Aorta (tissue), 5 donors: ENCODE measurements around the gene IGIP. TPM values are rescaled to one million over a fixed set of nuclear protein-coding genes. Genes with fewer than 3 reads are reported as not detected.

Experiments
- ATAC-seq: fragments of 200-7000 bp; cut with Tn5 transposase; one replicate; pipeline ENCODE4 v1.9.1; 2022; ENCODE audit warnings: moderate library complexity; ENCODE audit not compliant: low FRiP score
- DNase-seq, 2 donors: peaks; one replicate each; pipeline ENCODE4 v3.0.0-alpha.2; 2020
- H3K27ac ChIP-seq, 2 donors: one replicate each; pipeline ENCODE4 v1.5.1; 2013; ENCODE audit warnings: low read length in 2 of 2, mild to moderate bottlenecking in 2 of 2, moderate library complexity in 2 of 2, control low read depth in 1 of 2, inconsistent platforms in 1 of 2, low read depth in 1 of 2
- H3K27me3 ChIP-seq, 2 donors: one replicate each; pipeline ENCODE4 v1.6.1; 2013; ENCODE audit warnings: control low read depth in 1 of 2, low read length in 1 of 2, mild to moderate bottlenecking in 1 of 2, moderate library complexity in 1 of 2; ENCODE audit not compliant: insufficient read depth in 2 of 2, control insufficient read depth in 1 of 2
- H3K36me3 ChIP-seq, 2 donors: one replicate each; pipeline ENCODE4 v1.6.1; 2013; ENCODE audit warnings: control low read depth in 1 of 2, low read length in 1 of 2, mild to moderate bottlenecking in 1 of 2; ENCODE audit not compliant: insufficient read depth in 2 of 2, control insufficient read depth in 1 of 2
- H3K4me1 ChIP-seq, 2 donors: one replicate each; pipeline ENCODE4 v1.6.1; 2013; ENCODE audit warnings: low read length in 2 of 2, control low read depth in 1 of 2, mild to moderate bottlenecking in 1 of 2, moderate library complexity in 1 of 2; ENCODE audit not compliant: insufficient read depth in 2 of 2, control insufficient read depth in 1 of 2
- H3K4me3 ChIP-seq, 2 donors: one replicate each; pipeline ENCODE4 v1.5.1; 2013; ENCODE audit warnings: low read length in 2 of 2, control low read depth in 1 of 2, mild to moderate bottlenecking in 1 of 2
- H3K9me3 ChIP-seq: one replicate; pipeline ENCODE4 v1.6.1; 2013; ENCODE audit warnings: mild to moderate bottlenecking, low read length; ENCODE audit not compliant: control insufficient read depth
- WGBS, 2 donors: extraction: QIAGEN DNeasy Blood & Tissue Kit; methylation state at CpG; one replicate each; pipeline ENCODE4 v1.1.7; 2013; 5-methylcytosine and 5-hydroxymethylcytosine counted together
- intact Hi-C, 2 donors: fragments of 100-400 bp; cut with DNase I; formaldehyde crosslinking; loops; one replicate each; pipeline versions ENCODE4 v1.14.2 to v1.15.0; 2022
- polyA plus RNA-seq, 2 donors: library from polyadenylated mRNA; stranded (reverse); fragments of 200-250 nt; gene quantifications; one replicate each; pipeline ENCODE4 v1.2.3, GENCODE V29; 2013
- total RNA-seq, 2 donors: library from RNA; stranded (reverse); fragmentation: NEBNext Ultra II Directional; extraction: Animal tissue kit (Norgen Biotek cat#: 25700); gene quantifications; one replicate each; pipeline ENCODE4 v1.2.1, GENCODE V29; 2021
- donor health status: healthy with polysubstance abuse.
- donor health status: Bipolar disorder and iron deficiency.
- donor health status: DM: no; HTN: no; CAD: no.
- donor health status: DM: no; HTN: no; CAD: no.
- donor health status: DM: yes; HTN: yes; CAD: no.

The IGIP gene
- total and polyA plus RNA-seq, 4 donors = 12.9 to 29.1 (median 23.6) TPM

GRCh38 chr5:140130949-140131733, 5.4 kb downstream of the IGIP start:
- no peak overlapping the region for H3K27ac ChIP-seq
- H3K9me3 ChIP-seq = no peaks in the 10 kb centered on the region
- intact Hi-C loops = no loop called here
- WGBS, 2 donors = 69 to 74% methylated on average over 5 of the region's 5 CpGs
- H3K27me3 ChIP-seq = no peaks in the 10 kb centered on the region
- ATAC-seq = no peak
- no peak for DNase-seq
- no peak overlapping the region for H3K4me3 ChIP-seq
- H3K4me1 ChIP-seq = peaks cover 7% of the 10 kb centered on the region in 2 donors
- no peaks in the 10 kb centered on the region for H3K36me3 ChIP-seq

GRCh38 chr5:140131967-140132409, 6.3 kb downstream of the IGIP start:
- H3K27me3 ChIP-seq = no peaks in the 10 kb centered on the region
- intact Hi-C loops = no loop called here
- H3K36me3 ChIP-seq = no peaks in the 10 kb centered on the region
- peaks cover 6 to 7% of the 10 kb centered on the region in 2 donors for H3K4me1 ChIP-seq
- peak overlapping the region in 1 of 2 donors; percentile 13 for H3K27ac ChIP-seq
- ATAC-seq (no peak), DNase-seq (peak; percentile 73 to 82)
- H3K9me3 ChIP-seq = no peaks in the 10 kb centered on the region
- WGBS, 2 donors = 31 to 38% methylated on average over 3 of the region's 3 CpGs
- H3K4me3 ChIP-seq = no peak overlapping the region

- Histone ChIP-seq H3K36me3 (no peaks in the 10 kb centered on the region), H3K27ac (no peak overlapping the region), H3K27me3 (no peaks in the 10 kb centered on the region), H3K4me1 (peaks cover 4 to 7% of the 10 kb centered on the region in 2 donors), H3K9me3 (no peaks in the 10 kb centered on the region), H3K4me3 (no peak overlapping the region)
- ATAC-seq = no peak
- no peak for DNase-seq
- intact Hi-C loops = no loop called here
- 84 to 87% methylated on average over 4 of the region's 4 CpGs for WGBS, 2 donors
Measured at GRCh38 chr5:140133514-140134167, 7.9 kb downstream of the IGIP start.

GRCh38 chr5:140134277-140134935, 8.7 kb downstream of the IGIP start:
- 94 to 95% methylated on average over 2 of the region's 2 CpGs for WGBS, 2 donors

GRCh38 chr5:140135127-140135526, 9.4 kb downstream of the IGIP start:
- peaks cover 4 to 7% of the 10 kb centered on the region in 2 donors for H3K4me1 ChIP-seq
- intact Hi-C loops = no loop called here
- ATAC-seq (no peak), DNase-seq (no peak)
- no peaks in the 10 kb centered on the region for H3K36me3 ChIP-seq
- no peak overlapping the region for H3K27ac ChIP-seq
- no peaks in the 10 kb centered on the region for H3K27me3 ChIP-seq
- no peak overlapping the region for H3K4me3 ChIP-seq
- no peaks in the 10 kb centered on the region for H3K9me3 ChIP-seq

More at GRCh38 chr5:140134277-140134935, 8.7 kb downstream of the IGIP start:
- Histone ChIP-seq H3K9me3 (no peaks in the 10 kb centered on the region), H3K27me3 (no peaks in the 10 kb centered on the region), H3K4me3 (no peak overlapping the region), H3K27ac (no peak overlapping the region), H3K36me3 (no peaks in the 10 kb centered on the region), H3K4me1 (peaks cover 4 to 7% of the 10 kb centered on the region in 2 donors)
- DNase-seq = no peak
- no peak for ATAC-seq
- intact Hi-C loops = no loop called here

GRCh38 chr5:140136624-140137023, 10.9 kb downstream of the IGIP start:
- intact Hi-C loops = no loop called here
- Histone ChIP-seq H3K36me3 (no peaks in the 10 kb centered on the region), H3K9me3 (no peaks in the 10 kb centered on the region), H3K4me3 (no peak overlapping the region), H3K27me3 (no peaks in the 10 kb centered on the region), H3K4me1 (peaks cover 6 to 9% of the 10 kb centered on the region in 2 donors), H3K27ac (no peak overlapping the region)
- WGBS, 2 donors = 95 to 100% methylated on average over 1 of the region's 1 CpG
- ATAC-seq = no peak
- no peak for DNase-seq

- ATAC-seq = no peak
- WGBS, 2 donors = 84 to 87% methylated on average over 3 of the region's 3 CpGs
- H3K4me1 ChIP-seq = peaks cover 1 to 2% of the 10 kb centered on the region in 2 donors
- H3K27ac ChIP-seq = no peak overlapping the region
- DNase-seq = no peak
- no peaks in the 10 kb centered on the region for H3K27me3 ChIP-seq
- intact Hi-C loops = loop anchor here in 1 of 2 donors (5.0 kb wide), 1 partner anchor 68 kb away; no protein-coding TSS in a partner anchor
- H3K9me3 ChIP-seq = no peaks in the 10 kb centered on the region
- H3K36me3 ChIP-seq = no peaks in the 10 kb centered on the region
- no peak overlapping the region for H3K4me3 ChIP-seq
Measured at GRCh38 chr5:140140435-140140834, 14.7 kb downstream of the IGIP start.

GRCh38 chr5:140141241-140141640, 15.5 kb downstream of the IGIP start:
- intact Hi-C loops = loop anchor here in 1 of 2 donors (5.0 kb wide), 1 partner anchor 69 kb away; no protein-coding TSS in a partner anchor
- Histone ChIP-seq H3K36me3 (no peaks in the 10 kb centered on the region), H3K9me3 (no peaks in the 10 kb centered on the region), H3K27me3 (no peaks in the 10 kb centered on the region), H3K27ac (no peak overlapping the region), H3K4me3 (no peak overlapping the region), H3K4me1 (peaks cover 1 to 2% of the 10 kb centered on the region in 2 donors)
- no peak for DNase-seq
- no peak for ATAC-seq
